NT2/D1 (cell line): ENCODE results near the gene AGAP5.
"Not testable (repeated sequence)": the region's sequence is repeated elsewhere in the genome, so short reads cannot be mapped to it uniquely, and the experiment has no call there.

Source experiments
- SUZ12 ChIP-seq: IDR thresholded peaks from 2 replicates; pipeline ENCODE4 v1.6.1; 2011; ENCODE audit not compliant: insufficient read length, insufficient read depth; ENCODE audit errors: extremely low read depth
- YY1 ChIP-seq: IDR thresholded peaks from 2 replicates; pipeline ENCODE4 v1.6.1; 2011; ENCODE audit not compliant: insufficient read length, insufficient read depth
- ZNF274 ChIP-seq: IDR thresholded peaks from 2 replicates; pipeline ENCODE4 v1.6.1; 2011; ENCODE audit warnings: mild to moderate bottlenecking, low read depth, low read length

GRCh38 chr10:73664156-73665040 lies 33.5 kb downstream of the AGAP5 start:
- not testable (repeated sequence) for TF ChIP-seq YY1, ZNF274, SUZ12
